KOPT-K1 (cell line): ENCODE results near the gene COX6A1.
"Not testable (repeated sequence)": the region's sequence is repeated elsewhere in the genome, so short reads cannot be mapped to it uniquely, and the experiment has no call there.

ENCODE experiments used
- H3K27ac ChIP-seq: fragments of 200-600 bp; sonication (generic); 2 replicates; pipeline ENCODE4 v1.5.1; 2016; ENCODE audit warnings: antibody characterized with exemption, mild to moderate bottlenecking, low read depth, low read length; ENCODE audit not compliant: poor library complexity, severe bottlenecking
- H3K36me3 ChIP-seq: fragments of 200-600 bp; sonication (generic); 2 replicates; pipeline ENCODE4 v1.5.1; 2017; ENCODE audit warnings: antibody characterized with exemption, mild to moderate bottlenecking, low read length, moderate library complexity; ENCODE audit not compliant: insufficient read depth
- H3K9me3 ChIP-seq: fragments of 200-600 bp; sonication (generic); 2 replicates; pipeline ENCODE4 v1.5.1; 2017; ENCODE audit warnings: antibody characterized with exemption, low read length, mild to moderate bottlenecking; ENCODE audit not compliant: insufficient read depth, poor library complexity, severe bottlenecking

COX6A1 gene

GRCh38 chr12:120487552-120487951, 49.6 kb downstream of the COX6A1 start:
- not testable (repeated sequence) for H3K27ac ChIP-seq, H3K36me3 ChIP-seq, H3K9me3 ChIP-seq

DNA sequence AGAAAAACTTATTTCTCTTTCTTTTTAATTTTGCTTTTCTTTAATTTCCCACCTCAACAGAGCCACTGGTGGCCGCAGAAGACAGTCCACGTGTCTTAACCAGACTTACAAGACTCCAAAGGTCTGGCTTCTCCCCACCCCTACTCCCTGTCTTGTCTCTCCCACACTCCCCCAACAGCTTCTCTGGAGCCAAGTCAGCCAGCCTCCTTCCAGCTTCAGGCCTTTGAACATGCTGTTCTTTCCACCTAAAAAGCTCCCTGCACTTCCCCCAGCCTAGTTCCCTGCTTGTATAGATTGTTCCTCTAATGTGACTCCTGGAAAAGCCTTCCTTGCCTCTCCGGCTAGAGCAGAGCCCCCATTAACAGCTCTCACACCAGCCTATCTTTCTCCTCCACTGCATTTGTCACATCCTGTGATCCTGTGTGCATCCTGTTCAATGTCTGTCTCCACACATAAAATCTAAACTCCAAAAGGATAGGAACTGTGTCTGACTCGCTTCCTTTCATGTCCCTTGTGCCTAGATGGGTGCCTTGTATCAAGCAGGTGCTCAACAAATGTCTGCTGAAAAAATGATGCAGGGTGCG, 50.2 kb downstream of the COX6A1 start:
- Histone ChIP-seq H3K36me3 (no peaks in the 10 kb centered on the region; the same call in 1 of the 2 replicates), H3K27ac (no peak overlapping the region), H3K9me3 (no peaks in the 10 kb centered on the region)

DNA sequence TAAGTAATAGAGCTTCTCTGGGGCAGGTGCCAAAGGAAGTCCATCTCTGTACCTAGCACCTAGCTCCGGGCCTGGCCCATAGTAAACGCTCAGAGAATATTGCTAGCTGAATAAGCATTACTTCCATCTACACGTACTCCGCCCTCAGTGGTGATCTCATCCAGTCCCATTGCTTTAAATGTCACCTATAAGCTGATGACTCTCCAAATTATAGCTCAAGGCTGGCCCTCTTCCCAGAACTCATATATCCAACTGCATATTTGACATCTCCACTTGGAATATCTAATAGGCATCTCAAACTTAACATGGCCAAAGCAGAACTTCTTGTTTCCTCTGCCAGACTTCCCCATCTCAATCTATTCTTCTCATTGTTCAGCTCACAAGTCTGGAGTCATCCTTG, 51.1 kb downstream of the COX6A1 start:
- Histone ChIP-seq H3K9me3 (no peaks in the 10 kb centered on the region), H3K36me3 (no peaks in the 10 kb centered on the region; the same call in 1 of the 2 replicates), H3K27ac (no peak overlapping the region)

DNA sequence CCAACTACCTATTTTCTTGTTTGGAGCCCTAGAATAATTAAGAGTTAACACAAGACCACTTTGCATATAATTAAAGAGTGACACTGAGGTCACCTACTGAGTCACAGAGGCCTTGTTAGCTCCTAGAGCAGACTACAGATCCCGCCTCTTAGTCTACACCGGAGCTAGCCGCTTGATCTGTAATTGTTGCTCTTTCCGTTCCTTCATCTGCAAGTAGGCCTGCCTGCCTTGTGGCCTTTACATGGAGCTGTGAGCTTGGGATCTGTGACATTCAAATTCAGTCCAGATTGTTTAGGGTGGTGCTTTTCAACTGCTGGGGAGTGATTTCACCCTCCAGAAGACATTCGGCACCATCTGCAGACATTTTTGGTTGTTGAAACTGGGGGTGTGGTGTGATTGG, 52.4 kb downstream of the COX6A1 start:
- Histone ChIP-seq H3K36me3 (no peaks in the 10 kb centered on the region; the same call in 1 of the 2 replicates), H3K27ac (no peak overlapping the region), H3K9me3 (no peaks in the 10 kb centered on the region)
